KG1 (cell line): Measurements from ENCODE around the gene PLB1.

Experiments used
- DNase-seq: peaks from one replicate; lab custom pipeline; 2025; lab: John Stamatoyannopoulos, UW

PLB1 gene

GRCh38 chr2:28506112-28506910 is 10.5 kb downstream of the PLB1 start:
- no peak for DNase-seq

- no peak for DNase-seq
Observed at GRCh38 chr2:28507796-28508764, 12.2 kb downstream of the PLB1 start.

DNA sequence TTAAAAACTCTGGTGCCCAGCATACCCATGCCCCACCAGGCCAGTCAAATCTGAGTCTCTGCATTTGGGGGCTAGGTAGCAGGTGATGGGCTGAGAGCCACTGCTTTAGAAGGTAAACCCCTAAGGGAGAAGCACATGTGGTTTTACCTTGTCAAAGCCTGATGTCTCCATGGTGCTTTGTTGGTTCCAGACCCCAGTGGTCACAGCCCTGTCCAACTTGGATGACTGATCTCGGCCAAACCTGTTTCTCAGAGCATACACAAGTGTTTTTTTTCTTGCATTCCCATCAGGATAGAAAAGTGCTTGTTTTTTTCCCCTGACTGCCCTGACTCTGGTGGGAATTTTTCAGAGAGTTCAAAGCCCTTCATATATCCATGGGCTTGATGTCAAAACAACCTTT is 13.5 kb downstream of the PLB1 start:
- no peak for DNase-seq

GRCh38 chr2:28510184-28510583 is 14.3 kb downstream of the PLB1 start:
- no peak for DNase-seq

GRCh38 chr2:28511871-28512606 is 16.2 kb downstream of the PLB1 start:
- no peak for DNase-seq

- no peak for DNase-seq
Observed at GRCh38 chr2:28512607-28512965, 16.7 kb downstream of the PLB1 start.

- DNase-seq = no peak
Observed at GRCh38 chr2:28513097-28513496, 17.2 kb downstream of the PLB1 start.

DNA sequence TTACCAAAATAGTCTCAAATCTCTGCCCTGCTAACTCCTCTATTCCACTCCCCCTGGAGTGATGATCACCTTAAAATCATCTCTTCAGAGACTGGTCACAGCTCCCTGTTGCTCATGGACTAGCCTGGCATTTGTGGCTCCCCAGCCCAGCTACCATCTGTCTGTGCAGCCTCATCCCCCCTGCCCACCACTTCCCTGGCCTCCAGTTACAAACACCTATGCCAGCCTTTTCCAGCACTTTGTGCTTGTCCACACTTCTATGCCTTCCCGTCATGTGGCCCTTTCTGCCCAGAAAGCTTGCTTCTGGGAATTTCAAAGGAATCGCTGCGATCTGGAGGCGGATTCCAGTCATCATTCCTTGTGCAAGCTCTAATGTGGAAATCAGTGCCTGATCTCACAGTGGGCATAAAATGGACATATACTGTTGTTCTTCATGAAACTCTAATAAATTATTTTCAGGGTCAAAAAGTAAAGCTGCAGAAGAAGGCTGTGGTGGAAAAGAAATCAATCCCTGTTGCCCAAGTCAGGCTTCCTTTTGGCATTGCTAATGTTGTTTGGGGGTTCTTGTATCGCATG is 19.4 kb downstream of the PLB1 start:
- DNase-seq = no peak

GRCh38 chr2:28516430-28516829 is 20.6 kb downstream of the PLB1 start:
- no peak for DNase-seq

DNA sequence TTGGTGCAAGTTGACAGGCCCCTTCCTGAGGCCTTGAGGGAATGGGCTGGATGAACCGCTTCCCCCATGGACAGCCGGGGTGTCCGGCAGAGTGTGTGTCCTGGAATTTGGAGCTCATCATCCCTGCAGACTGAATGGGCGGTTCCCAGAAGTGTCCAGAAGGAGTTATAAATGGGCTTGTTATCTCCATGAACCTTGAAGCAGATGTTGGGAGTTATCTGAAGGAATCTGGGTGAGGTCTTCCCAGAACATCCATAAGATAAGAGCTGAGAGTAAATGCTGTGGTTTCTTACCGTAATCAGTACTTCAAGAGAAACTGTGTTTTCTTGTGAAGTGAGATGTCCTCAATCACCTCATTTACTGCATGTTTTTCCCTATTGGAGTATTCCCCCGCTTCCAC is 21.1 kb downstream of the PLB1 start:
- DNase-seq = no peak

DNA sequence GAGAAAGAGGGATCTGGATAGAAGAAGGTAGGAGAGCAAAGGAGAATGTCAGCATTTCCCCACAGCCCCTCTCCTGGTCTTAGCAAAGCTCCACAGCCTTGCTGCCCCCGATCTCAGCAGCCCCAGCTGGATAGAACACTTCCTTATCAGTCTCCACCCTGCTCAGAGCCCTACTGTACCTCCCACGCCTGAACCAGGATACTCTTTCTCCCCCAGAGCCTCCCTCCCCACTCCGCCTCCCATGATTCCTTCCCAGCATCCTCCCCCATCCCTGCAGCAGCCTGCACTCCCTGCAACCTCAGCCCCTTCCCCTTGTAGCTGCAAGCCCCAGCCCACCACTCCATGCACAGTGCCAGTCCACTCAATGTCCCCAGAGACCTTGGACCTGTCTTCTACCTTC is 25.8 kb downstream of the PLB1 start:
- no peak for DNase-seq

DNA sequence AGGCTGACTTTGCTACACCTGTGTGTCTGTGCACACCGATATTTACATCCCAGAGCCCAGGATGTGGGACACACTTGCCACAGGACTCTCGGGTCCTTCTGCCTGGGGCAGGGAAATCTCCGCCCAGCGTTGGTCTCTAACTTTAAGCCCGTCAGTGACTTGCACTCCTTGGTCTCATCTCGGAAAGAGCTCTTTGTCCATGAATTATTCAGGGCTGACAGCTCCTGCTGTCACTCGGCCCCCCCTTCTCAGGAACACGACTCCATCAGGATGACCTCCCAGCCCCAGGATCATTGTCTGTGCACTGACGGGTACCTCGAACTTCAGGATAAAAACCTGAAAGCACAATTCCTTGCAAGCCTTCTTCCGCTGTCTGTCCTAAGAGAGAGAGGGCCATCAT is 26.6 kb downstream of the PLB1 start:
- DNase-seq = no peak

GRCh38 chr2:28523902-28524301 is 28.0 kb downstream of the PLB1 start:
- DNase-seq = no peak

GRCh38 chr2:28525481-28525880 is 29.6 kb downstream of the PLB1 start:
- no peak for DNase-seq

- no peak for DNase-seq
Observed at GRCh38 chr2:28526527-28527132, 30.8 kb downstream of the PLB1 start.

- DNase-seq = no peak
Observed at GRCh38 chr2:28527196-28527595, 31.3 kb downstream of the PLB1 start.

- DNase-seq = no peak
Observed at GRCh38 chr2:28528206-28528605, 32.3 kb downstream of the PLB1 start.

GRCh38 chr2:28530782-28531181 is 34.9 kb downstream of the PLB1 start:
- DNase-seq = no peak

DNA sequence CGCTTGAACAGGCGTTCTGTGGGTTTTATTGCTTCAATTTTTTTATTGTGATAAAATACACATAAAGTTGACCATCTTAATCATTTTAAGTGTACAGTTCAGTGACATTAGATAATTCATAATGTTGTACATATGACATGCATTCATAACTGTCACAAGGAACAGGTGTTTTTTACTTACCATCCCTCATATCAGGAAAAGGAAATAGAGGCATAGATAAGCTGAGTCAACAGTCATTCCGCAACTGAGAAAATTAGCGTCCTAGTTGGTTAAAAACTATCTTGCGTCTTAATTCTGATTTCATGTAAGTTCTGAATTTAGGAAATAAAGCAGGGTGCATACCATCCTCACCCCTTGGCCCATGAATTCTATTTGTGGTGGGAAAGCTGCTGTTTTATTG is 36.5 kb downstream of the PLB1 start:
- no peak for DNase-seq

DNA sequence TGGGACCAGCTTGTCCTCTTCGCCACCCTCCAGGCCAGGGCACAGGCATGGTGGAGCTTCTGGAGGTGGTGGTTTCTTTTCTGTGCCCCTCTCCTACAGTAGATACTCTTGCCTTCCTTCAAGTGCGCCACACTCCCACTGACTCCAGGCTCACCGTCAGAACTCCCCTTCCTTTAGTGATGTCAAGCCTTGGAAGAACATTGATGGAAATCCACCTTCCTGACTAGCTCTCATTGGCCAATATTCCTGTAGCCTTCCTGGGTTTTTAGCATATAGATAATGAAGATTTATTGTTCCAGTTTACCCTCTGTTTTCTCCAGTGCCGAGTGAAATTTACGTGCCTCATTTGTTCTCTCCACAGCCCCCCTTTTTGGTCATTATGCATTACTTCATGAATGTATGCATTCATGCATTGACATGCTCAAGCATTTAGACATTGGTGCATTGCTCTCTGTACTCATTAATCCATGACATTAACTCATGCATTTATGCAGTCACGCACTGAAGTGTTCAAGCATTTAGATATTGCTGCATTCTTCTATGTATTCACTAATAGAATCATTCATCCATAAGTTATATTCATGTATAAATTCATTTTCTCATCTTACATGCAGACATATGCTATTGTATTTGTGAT is 37.3 kb downstream of the PLB1 start:
- no peak for DNase-seq

- DNase-seq = no peak
Observed at GRCh38 chr2:28534817-28535216, 39.0 kb downstream of the PLB1 start.
